HG03060 (cell line): Measurements from ENCODE around the gene CIC.
"Not testable (repeated sequence)": the region's sequence is repeated elsewhere in the genome, so short reads cannot be mapped to it uniquely, and the experiment has no call there.

ENCODE experiments used
- ATAC-seq: cut with Tn5 transposase; IDR thresholded peaks from one replicate; pipeline ENCODE4 v1.9.1; 2021; ENCODE audit warnings: low read depth, moderate number of reproducible peaks; ENCODE audit not compliant: unreplicated experiment

Gene CIC

DNA sequence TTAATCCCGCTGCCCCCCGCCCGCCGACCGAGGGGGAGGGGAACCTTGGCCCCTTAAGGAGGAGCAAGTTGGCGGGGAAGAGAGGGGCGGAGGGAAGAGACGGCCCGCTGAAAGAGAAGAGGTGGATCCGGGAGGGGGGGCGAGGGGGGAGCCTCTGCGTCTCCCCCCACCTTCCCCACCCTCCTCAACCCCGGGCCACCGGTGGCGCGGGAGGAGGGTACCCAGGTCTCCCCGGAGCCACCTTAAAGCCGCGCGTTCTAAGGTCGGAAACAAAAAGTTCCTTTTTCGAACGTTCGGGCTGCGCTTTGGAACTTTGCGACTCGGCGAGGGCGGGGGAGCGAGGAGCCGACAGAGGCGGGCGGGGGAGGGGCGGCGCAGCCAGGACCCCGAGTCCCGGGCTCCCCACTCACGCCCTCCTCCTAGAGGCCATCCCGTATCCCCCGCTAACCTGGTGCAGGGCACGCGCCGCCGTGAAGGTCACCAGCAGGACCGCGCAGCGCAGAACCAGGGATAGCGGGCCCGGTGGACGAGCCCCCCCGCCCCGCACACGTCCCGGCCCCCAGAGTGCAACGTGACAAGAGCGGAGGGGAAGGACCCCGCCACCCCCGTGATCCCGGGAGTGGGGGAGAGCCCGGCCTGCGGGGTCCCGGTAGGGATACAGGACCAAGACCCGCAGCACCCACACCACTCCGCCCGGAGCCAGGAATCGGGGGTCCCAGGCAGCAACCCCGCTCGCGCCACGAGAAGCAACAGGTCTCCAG, 14.8 kb upstream of the CIC start:
- ATAC-seq = no peak

GRCh38 chr19:42254850-42255765, 13.9 kb upstream of the CIC start, which contains the start of gene ERF:
Gene ERF (minus strand): TSS chr19:42255128. CDS start chr19:42254999, 129 bp downstream.
- ATAC-seq = no peak

- no peak for ATAC-seq
Measured at GRCh38 chr19:42255766-42256745, 13.0 kb upstream of the CIC start.

- not testable (repeated sequence) for ATAC-seq
Measured at GRCh38 chr19:42257842-42258241, 11.2 kb upstream of the CIC start.

DNA sequence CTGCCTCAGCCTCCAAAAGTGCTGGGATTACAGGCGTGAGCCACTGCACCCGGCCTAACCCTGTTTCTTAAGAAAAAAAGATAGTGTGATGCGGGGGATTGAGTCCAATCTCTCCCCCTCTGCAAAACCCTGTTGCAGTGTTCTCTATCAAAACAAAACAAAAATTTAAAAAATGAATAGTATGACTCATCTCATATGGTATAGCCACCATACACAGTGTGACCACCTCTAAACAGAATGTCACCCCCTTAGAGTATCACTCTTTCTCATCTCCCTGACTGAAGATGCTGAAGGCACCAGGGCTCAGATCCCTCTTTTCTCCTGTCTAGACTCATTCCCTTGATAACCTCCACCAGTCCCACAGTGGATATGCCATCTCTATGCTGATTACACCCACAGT, 7.3 kb upstream of the CIC start:
- ATAC-seq = no peak

DNA sequence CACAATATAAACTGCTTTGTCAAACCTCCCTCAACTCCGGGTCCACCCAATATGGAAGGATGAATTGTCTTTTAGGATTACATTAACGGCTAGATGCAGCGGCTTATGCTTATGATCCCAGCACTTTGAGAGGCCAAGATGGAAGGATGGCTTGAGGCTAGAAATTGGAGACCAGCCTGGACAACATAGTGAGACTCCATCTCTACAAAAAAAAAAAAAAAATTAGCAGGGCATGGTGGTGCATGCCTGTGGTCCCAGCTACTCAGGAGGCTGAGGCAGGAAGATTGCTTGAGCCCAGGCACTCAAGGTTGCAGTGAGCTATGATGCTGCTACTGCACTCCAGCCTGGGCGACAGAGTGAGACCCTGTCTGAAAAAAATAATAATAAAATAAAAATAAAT, 2.9 kb upstream of the CIC start:
- not testable (repeated sequence) for ATAC-seq

GRCh38 chr19:42266928-42267603, 2.0 kb upstream of the CIC start:
- not testable (repeated sequence) for ATAC-seq

DNA sequence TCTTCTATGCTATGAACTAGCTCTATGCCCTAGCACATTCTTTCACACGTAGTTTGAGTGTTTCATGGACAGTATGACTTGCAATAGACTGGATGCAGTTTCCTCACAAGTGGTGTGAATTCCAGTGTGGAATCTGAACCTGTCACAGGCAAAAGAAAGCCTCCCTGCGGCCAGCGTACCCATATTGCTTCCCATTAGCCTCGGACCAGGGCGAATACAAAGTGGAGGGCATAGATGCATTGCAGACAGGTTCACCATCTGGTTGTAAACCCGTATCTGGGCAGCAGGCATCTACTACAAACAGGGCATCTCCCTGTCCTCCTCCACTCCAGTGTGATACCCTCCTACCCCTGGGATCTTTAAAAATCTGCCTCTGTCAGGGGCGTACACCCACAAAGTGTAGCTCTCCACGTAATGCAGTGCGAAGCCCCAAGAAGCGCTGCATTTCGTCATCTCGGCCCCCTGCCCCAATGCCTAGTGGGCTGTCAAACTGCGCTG, 1.4 kb upstream of the CIC start:
- no peak for ATAC-seq

GRCh38 chr19:42268142-42268703, 829 bp upstream of the CIC start:
- peak; percentile 36 for ATAC-seq

GRCh38 chr19:42269478-42270345, 660 bp downstream of the CIC start:
- ATAC-seq = no peak

- ATAC-seq = no peak
Measured at GRCh38 chr19:42270346-42271044, 1.4 kb downstream of the CIC start.

GRCh38 chr19:42271045-42271419, 2.0 kb downstream of the CIC start:
- ATAC-seq = no peak

GRCh38 chr19:42271861-42272534, 2.9 kb downstream of the CIC start:
- ATAC-seq = no peak

DNA sequence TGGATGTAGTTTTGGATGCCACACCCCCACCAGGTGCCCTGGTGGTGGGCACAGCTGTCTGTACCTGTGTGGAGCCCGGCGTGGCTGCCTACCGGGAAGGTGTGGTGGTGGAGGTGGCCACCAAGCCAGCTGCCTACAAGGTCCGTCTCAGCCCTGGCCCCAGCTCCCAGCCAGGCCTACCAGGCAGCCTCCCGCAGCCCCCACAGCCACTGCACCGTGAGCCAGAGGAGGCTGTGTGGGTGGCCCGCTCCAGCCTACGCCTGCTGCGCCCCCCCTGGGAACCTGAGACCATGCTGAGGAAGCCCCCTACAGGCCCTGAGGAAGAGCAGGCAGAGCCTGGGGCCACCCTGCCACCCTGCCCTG, 3.5 kb downstream of the CIC start:
- no peak for ATAC-seq

GRCh38 chr19:42272989-42273406, 3.9 kb downstream of the CIC start:
- ATAC-seq = no peak

GRCh38 chr19:42273407-42274064, 4.5 kb downstream of the CIC start:
- no peak for ATAC-seq
